HG02885 (cell line): ENCODE data around the gene SLC30A2.
A peak's percentile ranks its signal among the peaks of the same experiment; 100 is the strongest.

Experiments
- ATAC-seq: cut with Tn5 transposase; IDR thresholded peaks from one replicate; pipeline ENCODE4 v1.9.1; 2021; ENCODE audit warnings: mild to moderate bottlenecking; ENCODE audit not compliant: unreplicated experiment, poor library complexity

The SLC30A2 gene

DNA sequence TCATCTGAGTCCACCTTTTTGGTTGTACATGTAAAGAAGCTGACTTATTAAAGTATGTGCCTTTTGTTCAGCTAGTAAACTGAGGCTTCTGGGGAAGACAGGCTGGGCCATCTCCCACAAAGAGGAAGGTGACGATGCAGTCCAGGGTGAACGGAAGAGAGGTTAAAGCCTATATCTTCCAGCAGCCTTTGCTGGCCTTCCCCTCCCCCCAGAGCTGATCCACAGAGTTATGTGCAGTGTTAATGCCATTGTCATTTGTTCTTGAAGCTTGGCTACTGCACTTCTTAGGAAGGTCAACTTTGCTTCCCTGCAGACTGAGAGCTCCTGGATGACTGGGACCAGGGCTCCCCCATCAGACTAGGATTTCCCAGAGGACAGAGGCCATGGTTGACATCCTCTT is 2.2 kb downstream of the SLC30A2 start:
- no peak for ATAC-seq

DNA sequence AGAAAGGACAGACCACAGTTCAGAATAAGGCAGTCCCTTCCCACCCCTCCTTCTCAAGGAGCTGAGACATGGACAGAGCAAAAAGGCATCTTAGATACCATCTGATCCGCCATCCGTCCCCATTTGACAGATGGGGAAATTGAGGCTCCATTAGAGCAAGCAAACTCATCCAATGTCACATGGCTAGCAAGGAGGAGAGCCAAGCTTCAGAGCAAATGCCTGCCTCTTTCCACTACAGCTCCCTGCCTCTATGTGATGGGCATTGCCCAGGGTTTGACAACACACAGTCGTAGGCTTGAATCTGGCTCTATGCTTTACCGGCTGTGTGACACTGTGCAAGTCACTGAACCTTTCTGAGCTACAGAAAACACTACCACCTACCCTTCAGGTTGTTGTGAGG is 3.9 kb downstream of the SLC30A2 start:
- no peak for ATAC-seq

DNA sequence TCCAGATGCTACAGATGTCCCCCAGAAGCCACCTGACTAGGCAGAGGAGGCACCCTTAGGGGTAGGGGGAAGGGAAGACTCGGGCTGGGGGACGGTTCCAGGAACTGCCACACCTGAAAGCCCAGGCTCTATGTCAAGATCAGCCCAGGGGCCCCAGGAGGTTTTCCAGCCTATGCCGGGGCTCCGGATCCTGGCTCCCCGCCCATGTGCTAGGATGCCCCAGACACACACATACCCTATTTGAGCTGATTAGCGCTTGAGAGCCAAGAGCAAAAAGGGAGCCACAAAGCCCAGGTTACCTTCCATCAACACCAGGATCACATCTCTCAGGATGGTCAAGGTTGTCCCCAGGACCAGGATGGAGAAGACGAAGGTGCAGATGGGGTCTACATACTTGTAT is 4.5 kb downstream of the SLC30A2 start:
- ATAC-seq = no peak

- ATAC-seq = no peak
Measured at GRCh38 chr1:26038904-26039303, 7.0 kb downstream of the SLC30A2 start.

DNA sequence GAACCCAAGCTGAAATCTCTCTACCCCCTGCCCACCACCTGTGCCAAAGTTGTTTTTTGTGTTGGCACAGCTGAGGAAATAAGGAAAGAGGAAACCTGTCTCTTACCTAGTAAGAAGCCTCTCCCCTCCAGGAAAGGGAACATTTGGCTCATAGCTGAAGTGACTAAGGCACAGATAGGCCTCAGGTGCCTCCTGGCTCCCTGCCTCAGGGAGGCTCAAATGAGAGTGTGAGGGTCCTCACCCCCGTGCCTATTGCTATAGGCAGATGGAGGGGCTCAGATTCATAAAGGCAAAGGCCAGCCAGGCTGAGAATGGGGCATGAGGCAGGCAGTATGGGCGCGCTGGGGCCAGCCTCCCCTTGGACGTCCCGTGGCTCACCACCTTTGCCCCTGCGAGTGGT is 7.4 kb downstream of the SLC30A2 start:
- no peak for ATAC-seq

- ATAC-seq = no peak
Measured at GRCh38 chr1:26037904-26038303, 8.0 kb downstream of the SLC30A2 start.

GRCh38 chr1:26036756-26037281 is 9.1 kb downstream of the SLC30A2 start:
- no peak for ATAC-seq

- ATAC-seq = peak; percentile 72
Measured at GRCh38 chr1:26035959-26036755, 9.8 kb downstream of the SLC30A2 start.

GRCh38 chr1:26035203-26035958 is 10.5 kb downstream of the SLC30A2 start:
- peak; percentile 86 for ATAC-seq

GRCh38 chr1:26034504-26035202 is 11.3 kb downstream of the SLC30A2 start:
- no peak for ATAC-seq

DNA sequence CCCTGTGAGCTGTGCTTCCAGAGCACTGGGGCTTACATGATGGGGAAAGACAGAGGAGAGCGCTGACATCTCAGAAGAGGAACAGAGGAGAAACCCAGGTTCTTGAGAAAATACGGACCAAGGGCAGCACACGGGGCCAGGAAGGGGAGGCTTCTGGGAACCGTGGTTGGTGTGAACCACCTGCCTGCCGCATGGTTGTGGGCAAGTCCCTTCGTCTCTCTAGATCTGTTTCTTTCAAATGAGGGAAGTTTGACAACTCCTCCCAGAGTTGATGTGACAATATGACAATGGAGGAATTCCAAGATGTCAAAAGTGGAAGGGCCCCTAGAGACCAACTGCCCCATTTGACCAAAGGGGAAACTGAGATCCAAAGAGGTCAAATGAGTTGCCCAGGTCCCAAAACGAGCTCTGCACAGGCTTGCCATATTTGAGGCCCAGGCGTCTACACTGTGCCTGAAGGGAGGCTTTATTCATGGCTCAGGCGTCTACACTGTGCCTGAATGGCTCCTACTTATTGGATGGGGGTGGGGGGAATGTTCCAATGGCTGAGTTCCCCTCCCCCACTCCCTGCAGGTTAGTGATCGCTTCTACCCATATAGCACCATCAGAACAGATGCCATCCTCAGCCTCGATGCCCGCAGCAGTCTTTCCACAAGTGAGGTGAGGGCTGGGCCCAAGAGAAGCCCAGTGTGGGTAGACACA is 13.1 kb downstream of the SLC30A2 start:
- ATAC-seq = no peak

DNA sequence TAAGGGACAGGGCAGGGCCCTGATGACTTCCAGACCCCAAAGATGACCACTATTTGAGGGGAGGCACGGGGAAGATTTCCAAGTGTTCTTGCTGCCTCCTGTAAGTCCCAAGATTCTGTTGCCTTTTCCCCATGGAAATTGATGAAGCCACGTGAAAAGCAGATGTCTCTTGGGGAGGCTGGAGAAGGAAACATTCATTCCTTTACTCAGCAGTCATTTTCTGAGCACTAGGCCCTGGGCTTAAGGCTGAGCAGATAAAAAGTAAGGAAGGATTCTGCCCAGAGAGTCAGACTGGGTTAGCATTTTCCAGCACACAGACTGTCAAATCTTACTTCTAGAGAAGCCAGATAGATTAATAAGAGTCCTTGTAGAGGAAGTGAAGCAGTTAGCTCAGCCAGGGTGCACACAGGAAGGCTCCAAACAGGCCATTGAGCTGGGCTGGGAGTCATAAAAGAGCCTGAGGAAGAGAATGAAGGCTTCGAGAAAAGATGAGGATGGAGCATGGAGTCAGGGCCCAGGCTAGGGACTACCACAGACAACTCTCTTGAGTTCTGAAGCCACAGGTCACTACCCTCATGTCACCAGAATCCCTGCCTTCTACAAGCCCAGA is 14.2 kb downstream of the SLC30A2 start:
- no peak for ATAC-seq

DNA sequence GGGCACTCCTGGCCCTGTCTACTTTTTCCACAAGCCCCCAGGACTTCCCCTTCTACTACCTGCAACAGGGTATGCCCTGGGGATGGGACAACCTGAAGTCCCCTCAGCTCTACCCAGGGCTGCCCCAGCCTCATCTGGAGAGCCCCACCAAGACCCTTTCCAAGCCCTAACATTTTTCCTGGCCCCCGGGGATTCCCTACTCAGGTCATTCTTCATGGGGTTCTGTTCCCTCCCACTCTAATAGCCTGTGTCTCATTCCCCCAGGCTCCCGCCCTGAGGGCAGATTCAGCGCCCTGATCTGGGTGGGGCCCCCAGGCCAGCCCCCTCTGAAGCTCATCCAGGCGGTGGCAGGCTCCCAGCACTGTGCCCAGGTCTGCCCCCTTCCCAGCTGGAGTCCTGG is 14.7 kb downstream of the SLC30A2 start:
- no peak for ATAC-seq

DNA sequence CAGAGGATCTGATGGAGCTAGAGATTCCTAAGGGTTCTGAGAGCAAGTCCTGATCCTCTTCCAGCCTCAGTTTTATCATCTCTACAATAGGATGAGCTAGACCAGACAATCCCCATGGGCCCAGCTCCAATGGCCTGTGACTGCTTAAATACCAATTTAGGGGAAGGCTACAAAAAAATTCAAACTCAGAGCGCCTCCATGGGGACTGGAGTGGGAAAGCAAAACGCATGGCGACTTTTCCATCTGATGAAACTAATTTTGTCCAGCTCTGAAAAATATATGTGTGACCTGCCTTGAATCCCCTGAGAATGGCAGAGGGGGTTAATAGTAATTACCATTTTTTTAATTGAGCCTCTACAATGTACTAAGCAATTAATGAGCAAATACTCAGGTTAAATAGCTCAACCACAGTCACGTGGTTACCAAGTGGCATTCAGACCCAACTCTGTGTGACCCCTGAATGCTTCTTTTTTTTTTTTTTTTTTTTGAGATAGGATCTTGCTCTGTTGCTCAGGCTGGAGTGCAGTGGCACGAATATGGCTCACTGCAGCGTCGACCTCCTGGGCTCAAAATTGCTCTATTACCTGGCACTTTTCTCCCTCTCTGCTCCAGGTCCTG is 15.9 kb downstream of the SLC30A2 start:
- ATAC-seq = no peak

GRCh38 chr1:26029054-26029863 is 16.7 kb downstream of the SLC30A2 start:
- ATAC-seq = no peak

GRCh38 chr1:26028490-26028980 is 17.4 kb downstream of the SLC30A2 start:
- no peak for ATAC-seq

GRCh38 chr1:26027716-26028489 is 18.0 kb downstream of the SLC30A2 start:
- ATAC-seq = no peak

DNA sequence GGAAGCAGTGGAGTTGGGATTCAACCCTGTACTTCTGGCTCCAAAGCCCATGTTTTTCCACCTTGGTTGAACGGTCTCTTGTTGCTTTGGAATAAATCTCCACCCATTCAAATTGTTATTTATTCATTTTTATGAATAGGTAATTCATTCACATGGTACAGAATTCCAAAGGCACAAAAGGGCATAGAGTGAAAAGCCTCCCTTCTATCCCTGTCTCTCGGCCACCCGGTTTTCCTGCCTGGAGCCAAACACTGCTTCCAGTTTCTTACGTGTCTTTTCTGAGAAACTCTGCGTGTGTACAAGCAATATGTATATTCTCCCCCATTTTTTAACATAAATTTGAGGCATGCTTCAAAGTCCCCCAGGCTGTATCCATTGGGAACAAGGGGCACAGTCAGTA is 20.4 kb downstream of the SLC30A2 start:
- ATAC-seq = no peak
